Measurements from ENCODE around the gene SORCS2. TPM values are rescaled to one million over a fixed set of nuclear protein-coding genes. Genes with fewer than 3 reads are reported as not detected.

Gene SORCS2
- polyA plus RNA-seq, result 1.0 and 2.6 TPM in 2 replicates
- polyA minus RNA-seq, result 3.9 and 4.1 TPM in 2 replicates

GRCh38 chr4:7192252-7193029 is at the start of gene SORCS2:
TSS of gene SORCS2 (plus strand) at chr4:7192538.
- Histone ChIP-seq H3K27ac (ENCODE audit: low read length) (no peak within 1 kb of the TSS), H3K4me2 (ENCODE audit: low read length) (peak within 1 kb of the TSS; percentile 84), H3K4me3 (ENCODE audit: low read length) (peak within 1 kb of the TSS; percentile 71), H3K9ac (ENCODE audit: low read length) (peak within 1 kb of the TSS; percentile 46), H2AFZ (ENCODE audit: low read depth, low read length) (no peak within 1 kb of the TSS), H4K20me1 (ENCODE audit: insufficient read depth) (no peaks in the 10 kb centered on the region), H3K36me3 (ENCODE audit: insufficient read depth, low read length) (no peaks in the 10 kb centered on the region), H3K9me2 (ENCODE audit: insufficient read depth, low read length) (no peaks in the 10 kb centered on the region), H3K9me3 (ENCODE audit: low read length) (no peaks in the 10 kb centered on the region), H3F3A (ENCODE audit: insufficient read depth, low read length, poor library complexity, severe bottlenecking) (no peaks in the 10 kb centered on the region), H3K79me2 (replicated peaks; ENCODE audit: insufficient read depth, low read length) (peaks cover 4% of the 10 kb centered on the region), H3K27me3 (ENCODE audit: insufficient read depth, low read depth, low read length) (peaks cover 20% of the 10 kb centered on the region)
- TF ChIP-seq REST (IDR thresholded peaks at IDR 0.05; ENCODE audit: borderline replicate concordance) (no peak), POLR2AphosphoS5 (IDR thresholded peaks at IDR 0.05) (peak; percentile 19), TAF1 (IDR thresholded peaks at IDR 0.05; ENCODE audit: low read depth) (no peak), SMC3 (conservative IDR thresholded peaks at IDR 0.05; ENCODE audit: poor library complexity) (peak; percentile 99), EZH2 (IDR thresholded peaks at IDR 0.05; ENCODE audit: borderline replicate concordance, insufficient read depth, low read length, poor library complexity, severe bottlenecking) (no peak), EP300 (conservative IDR thresholded peaks at IDR 0.05; ENCODE audit: poor library complexity, severe bottlenecking) (peak; percentile 36), CTCF (IDR thresholded peaks at IDR 0.05; ENCODE audit: poor library complexity, severe bottlenecking) (peak; percentile 93), MXI1 (conservative IDR thresholded peaks at IDR 0.05; ENCODE audit: poor library complexity, severe bottlenecking) (peak; percentile 17), RAD21 (conservative IDR thresholded peaks at IDR 0.05) (peak; percentile 98)

GRCh38 chr4:7144374-7145290 is 47.7 kb upstream of the SORCS2 start:
- Histone ChIP-seq H3K4me3 (ENCODE audit: low read length) (no peak overlapping the region), H2AFZ (ENCODE audit: low read depth, low read length) (no peak overlapping the region), H3K9me3 (ENCODE audit: low read length) (no peaks in the 10 kb centered on the region), H3K36me3 (ENCODE audit: insufficient read depth, low read length) (no peaks in the 10 kb centered on the region), H3K79me2 (replicated peaks; ENCODE audit: insufficient read depth, low read length) (no peaks in the 10 kb centered on the region), H3K27ac (ENCODE audit: low read length) (no peak overlapping the region), H4K20me1 (ENCODE audit: insufficient read depth) (no peaks in the 10 kb centered on the region), H3K9me2 (ENCODE audit: insufficient read depth, low read length) (no peaks in the 10 kb centered on the region), H3K4me2 (ENCODE audit: low read length) (no peak overlapping the region), H3F3A (ENCODE audit: insufficient read depth, low read length, poor library complexity, severe bottlenecking) (no peaks in the 10 kb centered on the region), H3K27me3 (ENCODE audit: insufficient read depth, low read depth, low read length) (no peaks in the 10 kb centered on the region), H3K9ac (ENCODE audit: low read length) (no peak overlapping the region)
- TF ChIP-seq EP300 (conservative IDR thresholded peaks at IDR 0.05; ENCODE audit: poor library complexity, severe bottlenecking) (no peak), CTCF (IDR thresholded peaks at IDR 0.05; ENCODE audit: poor library complexity, severe bottlenecking) (no peak), POLR2AphosphoS5 (IDR thresholded peaks at IDR 0.05) (no peak), EZH2 (IDR thresholded peaks at IDR 0.05; ENCODE audit: borderline replicate concordance, insufficient read depth, low read length, poor library complexity, severe bottlenecking) (no peak), REST (IDR thresholded peaks at IDR 0.05; ENCODE audit: borderline replicate concordance) (no peak), SMC3 (conservative IDR thresholded peaks at IDR 0.05; ENCODE audit: poor library complexity) (no peak), MXI1 (conservative IDR thresholded peaks at IDR 0.05; ENCODE audit: poor library complexity, severe bottlenecking) (no peak), RAD21 (conservative IDR thresholded peaks at IDR 0.05) (no peak), TAF1 (IDR thresholded peaks at IDR 0.05; ENCODE audit: low read depth) (no peak)

All from neural cell (in vitro differentiated cells).